H9 (cell line): ENCODE measurements around the gene DHPS. TPM values are rescaled to one million over a fixed set of nuclear protein-coding genes. Genes with fewer than 3 reads are reported as not detected.

Experiments
- DNase-seq: peaks from one replicate; pipeline ENCODE4 v3.0.0-alpha.2; 2017
- H2AFZ ChIP-seq: one replicate; pipeline ENCODE4 v1.6.1; 2013; ENCODE audit warnings: mild to moderate bottlenecking, low read length, control low read depth, moderate library complexity
- H2AK5ac ChIP-seq: 2 replicates; pipeline ENCODE4 v1.6.1; 2013; ENCODE audit warnings: low read length, control low read depth, mixed read lengths; ENCODE audit not compliant: insufficient read length
- H2BK120ac ChIP-seq: one replicate; pipeline ENCODE4 v1.6.1; 2013; ENCODE audit warnings: low read depth, mild to moderate bottlenecking, low read length, control low read depth, inconsistent platforms; ENCODE audit not compliant: poor library complexity, severe bottlenecking
- H2BK12ac ChIP-seq: 2 replicates; pipeline ENCODE4 v1.6.1; 2013; ENCODE audit warnings: low read length, control low read depth, mixed read lengths, low read depth; ENCODE audit not compliant: insufficient read length
- H2BK15ac ChIP-seq: 2 replicates; pipeline ENCODE4 v1.6.1; 2013; ENCODE audit warnings: low read depth, low read length, control low read depth
- H2BK20ac ChIP-seq: one replicate; pipeline ENCODE4 v1.6.1; 2013; ENCODE audit warnings: low read depth, mild to moderate bottlenecking, low read length, control low read depth, inconsistent platforms; ENCODE audit not compliant: poor library complexity, severe bottlenecking
- H2BK5ac ChIP-seq: 2 replicates; pipeline ENCODE4 v1.6.1; 2013; ENCODE audit warnings: low read length, control low read depth, mixed read lengths; ENCODE audit not compliant: insufficient read length
- H3K14ac ChIP-seq: 2 replicates; pipeline ENCODE4 v1.6.1; 2013; ENCODE audit warnings: low read length, control low read depth; ENCODE audit not compliant: insufficient read depth
- H3K18ac ChIP-seq: 2 replicates; pipeline ENCODE4 v1.6.1; 2013; ENCODE audit warnings: low read depth, mild to moderate bottlenecking, mixed read lengths, low read length, control low read depth; ENCODE audit not compliant: insufficient read length
- H3K23ac ChIP-seq: 2 replicates; pipeline ENCODE4 v1.6.1; 2013; ENCODE audit warnings: low read length, control low read depth, mixed read lengths, low read depth; ENCODE audit not compliant: insufficient read length
- H3K23me2 ChIP-seq: 2 replicates; pipeline ENCODE4 v1.6.1; 2013; ENCODE audit warnings: low read depth, mild to moderate bottlenecking, mixed read lengths, low read length, control low read depth; ENCODE audit not compliant: insufficient read length, poor library complexity, severe bottlenecking
- H3K27ac ChIP-seq: 2 replicates; pipeline ENCODE4 v1.5.1; 2013; ENCODE audit warnings: low read length, control low read depth, mixed read lengths, low read depth; ENCODE audit not compliant: insufficient read length
- H3K27me3 ChIP-seq: 2 replicates; pipeline ENCODE4 v1.6.1; 2013; ENCODE audit warnings: low read length, control low read depth, inconsistent platforms; ENCODE audit not compliant: insufficient read depth
- H3K4ac ChIP-seq: 2 replicates; pipeline ENCODE4 v1.6.1; 2013; ENCODE audit warnings: low read depth, mild to moderate bottlenecking, control low read depth, inconsistent platforms, low read length, moderate library complexity
- H3K4me1 ChIP-seq: 2 replicates; pipeline ENCODE4 v1.6.1; 2013; ENCODE audit warnings: low read length, control low read depth, inconsistent platforms; ENCODE audit not compliant: insufficient read depth
- H3K4me2 ChIP-seq: 2 replicates; pipeline ENCODE4 v1.6.1; 2013; ENCODE audit warnings: low read length, control low read depth, mixed read lengths; ENCODE audit not compliant: insufficient read length, insufficient read depth
- H3K56ac ChIP-seq: 2 replicates; pipeline ENCODE4 v1.6.1; 2013; ENCODE audit warnings: low read depth, mild to moderate bottlenecking, mixed read lengths, low read length, control low read depth; ENCODE audit not compliant: insufficient read length
- H3K79me1 ChIP-seq: 2 replicates; pipeline ENCODE4 v1.6.1; 2013; ENCODE audit warnings: low read depth, mild to moderate bottlenecking, moderate library complexity, low read length, control low read depth, inconsistent platforms; ENCODE audit not compliant: insufficient read depth, poor library complexity, severe bottlenecking
- H3K79me2 ChIP-seq: 2 replicates; pipeline ENCODE4 v1.6.1; 2013; ENCODE audit warnings: low read length, control low read depth, inconsistent platforms; ENCODE audit not compliant: insufficient read depth
- H3K9ac ChIP-seq: 2 replicates; pipeline ENCODE4 v1.6.1; 2013; ENCODE audit warnings: low read length, control low read depth, mixed read lengths; ENCODE audit not compliant: insufficient read length; ENCODE audit errors: extremely low read depth
- H3K9me3 ChIP-seq: one replicate; pipeline ENCODE4 v1.6.1; 2013; ENCODE audit warnings: low read depth, low read length, inconsistent platforms; ENCODE audit not compliant: control insufficient read depth
- H3T11ph ChIP-seq: one replicate; pipeline ENCODE4 v1.6.1; 2013; ENCODE audit warnings: mild to moderate bottlenecking, low read length, control low read depth, inconsistent platforms
- H4K20me1 ChIP-seq: one replicate; pipeline ENCODE4 v1.6.1; 2013; ENCODE audit not compliant: control insufficient read depth, insufficient read length, insufficient read depth
- H4K5ac ChIP-seq: 2 replicates; pipeline ENCODE4 v1.6.1; 2013; ENCODE audit warnings: low read depth, mild to moderate bottlenecking, mixed read lengths, low read length, control low read depth; ENCODE audit not compliant: insufficient read length
- H4K8ac ChIP-seq: replicated peaks from 2 replicates; pipeline ENCODE4 v1.6.1; 2013; ENCODE audit warnings: low read length, control low read depth, mixed read lengths, low read depth; ENCODE audit not compliant: insufficient read length
- H4K91ac ChIP-seq: 2 replicates; pipeline ENCODE4 v1.6.1; 2013; ENCODE audit warnings: low read depth, mild to moderate bottlenecking, moderate library complexity, mixed read lengths, low read length, control low read depth; ENCODE audit not compliant: insufficient read length
- H3K27ac Mint-ChIP-seq, 3 experiments: 2 replicates in 2 of 3; 3 replicates in 1 of 3; pipeline ENCODE4 v1.8.0; 2020 to 2021; ENCODE audit warnings: mixed read lengths in 3 of 3, mild to moderate bottlenecking in 1 of 3, moderate library complexity in 1 of 3
- H3K27me3 Mint-ChIP-seq: 2 replicates; pipeline ENCODE4 v1.8.0; 2021; ENCODE audit warnings: low read depth, mild to moderate bottlenecking, moderate library complexity, mixed read lengths
- H3K36me3 Mint-ChIP-seq, 3 experiments: 2 replicates in 2 of 3; 3 replicates in 1 of 3; pipeline ENCODE4 v1.8.0; 2020 to 2021; ENCODE audit warnings: low read depth in 3 of 3, mixed read lengths in 3 of 3; ENCODE audit not compliant: insufficient read depth in 1 of 3
- H3K4me1 Mint-ChIP-seq, 2 experiments: 2 replicates each; pipeline ENCODE4 v1.8.0; 2020; ENCODE audit warnings: mixed read lengths in 2 of 2
- H3K4me3 Mint-ChIP-seq, 2 experiments: 2 replicates in 1 of 2; 3 replicates in 1 of 2; pipeline ENCODE4 v1.8.0; 2020 to 2021; ENCODE audit warnings: mild to moderate bottlenecking in 2 of 2, mixed read lengths in 2 of 2, moderate library complexity in 1 of 2
- H3K9me3 Mint-ChIP-seq, 2 experiments: 2 replicates in 1 of 2; 3 replicates in 1 of 2; pipeline ENCODE4 v1.8.0; 2020; ENCODE audit warnings: mild to moderate bottlenecking in 2 of 2, mixed read lengths in 2 of 2, moderate library complexity in 1 of 2
- CTCF ChIP-seq: fragments of 200-600 bp; sonication (generic); conservative IDR thresholded peaks from 3 replicates; pipeline ENCODE4 v1.8.0; 2021; ENCODE audit warnings: antibody characterized with exemption, mild to moderate bottlenecking
- WGBS: extraction: QIAGEN DNeasy Blood & Tissue Kit; methylation state at CpG from one replicate; pipeline ENCODE4 v1.1.7; 2013; ENCODE audit warnings: missing lambda C conversion rate, low lambda C conversion rate, mixed read lengths; ENCODE audit not compliant: insufficient read length; ENCODE audit errors: extremely low coverage; 5-methylcytosine and 5-hydroxymethylcytosine counted together
- total RNA-seq: library from RNA; stranded (reverse); gene quantifications from 2 replicates; pipeline ENCODE4 v1.2.1, GENCODE V29; 2021

The DHPS gene
- total RNA-seq, 1 experiment from 2014 or later: 94.9 TPM

- Histone ChIP-seq H3K4me2 (no peak overlapping the region), H2BK15ac (no peak overlapping the region), H3K9ac (no peak overlapping the region), H3K56ac (no peak overlapping the region), H3K79me2 (no peaks in the 10 kb centered on the region; the same call in 1 of the 2 replicates), H4K5ac (no peak overlapping the region), H3K27me3 (no peaks in the 10 kb centered on the region), H3K18ac (no peak overlapping the region), H4K91ac (no peak overlapping the region), H2AK5ac (no peak overlapping the region), H4K8ac (no peak overlapping the region), H2AFZ (no peak overlapping the region), H3K27ac (no peak overlapping the region), H3K23me2 (peaks cover under 1% of the 10 kb centered on the region), H3K23ac (no peak overlapping the region), H2BK120ac (no peak overlapping the region), H4K20me1 (no peaks in the 10 kb centered on the region), H3K4ac (no peak overlapping the region), H2BK20ac (no peak overlapping the region), H2BK5ac (no peak overlapping the region), H3T11ph (no peak overlapping the region), H3K4me1 (no peaks in the 10 kb centered on the region), H3K9me3 (no peaks in the 10 kb centered on the region), H2BK12ac (no peak overlapping the region), H3K14ac (no peak overlapping the region), H3K79me1 (no peaks in the 10 kb centered on the region)
- Mint-ChIP-seq H3K4me3 (no peak overlapping the region), H3K27me3 (no peaks in the 10 kb centered on the region; the same call in 1 of the 2 replicates), H3K9me3 (no peaks in the 10 kb centered on the region), H3K4me1 (peaks cover 4 to 21% of the 10 kb centered on the region in 2 experiments), H3K27ac (no peak overlapping the region), H3K36me3 (peaks cover 19 to 52% (median 50%) of the 10 kb centered on the region in 3 experiments)
- no peak for TF ChIP-seq CTCF
- WGBS: no CpG with 5 or more reads among the region's 12 CpGs
- no peak for DNase-seq
Measured at GRCh38 chr19:12660980-12661379, 20.7 kb downstream of the DHPS start.
